Colon (tissue), 2 donors: ENCODE results near the gene BCO1.
"Not testable (repeated sequence)": the region's sequence is repeated elsewhere in the genome, so short reads cannot be mapped to it uniquely, and the experiment has no call there.

Experiments
- FAIRE-seq: peaks from 2 replicates; lab custom pipeline; 2012; peaks lifted over from hg19 to GRCh38; lab: Jason Lieb, UNC
- donor health status: control.
- donor health status: control.

BCO1 gene, protein sequence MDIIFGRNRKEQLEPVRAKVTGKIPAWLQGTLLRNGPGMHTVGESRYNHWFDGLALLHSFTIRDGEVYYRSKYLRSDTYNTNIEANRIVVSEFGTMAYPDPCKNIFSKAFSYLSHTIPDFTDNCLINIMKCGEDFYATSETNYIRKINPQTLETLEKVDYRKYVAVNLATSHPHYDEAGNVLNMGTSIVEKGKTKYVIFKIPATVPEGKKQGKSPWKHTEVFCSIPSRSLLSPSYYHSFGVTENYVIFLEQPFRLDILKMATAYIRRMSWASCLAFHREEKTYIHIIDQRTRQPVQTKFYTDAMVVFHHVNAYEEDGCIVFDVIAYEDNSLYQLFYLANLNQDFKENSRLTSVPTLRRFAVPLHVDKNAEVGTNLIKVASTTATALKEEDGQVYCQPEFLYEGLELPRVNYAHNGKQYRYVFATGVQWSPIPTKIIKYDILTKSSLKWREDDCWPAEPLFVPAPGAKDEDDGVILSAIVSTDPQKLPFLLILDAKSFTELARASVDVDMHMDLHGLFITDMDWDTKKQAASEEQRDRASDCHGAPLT

DNA sequence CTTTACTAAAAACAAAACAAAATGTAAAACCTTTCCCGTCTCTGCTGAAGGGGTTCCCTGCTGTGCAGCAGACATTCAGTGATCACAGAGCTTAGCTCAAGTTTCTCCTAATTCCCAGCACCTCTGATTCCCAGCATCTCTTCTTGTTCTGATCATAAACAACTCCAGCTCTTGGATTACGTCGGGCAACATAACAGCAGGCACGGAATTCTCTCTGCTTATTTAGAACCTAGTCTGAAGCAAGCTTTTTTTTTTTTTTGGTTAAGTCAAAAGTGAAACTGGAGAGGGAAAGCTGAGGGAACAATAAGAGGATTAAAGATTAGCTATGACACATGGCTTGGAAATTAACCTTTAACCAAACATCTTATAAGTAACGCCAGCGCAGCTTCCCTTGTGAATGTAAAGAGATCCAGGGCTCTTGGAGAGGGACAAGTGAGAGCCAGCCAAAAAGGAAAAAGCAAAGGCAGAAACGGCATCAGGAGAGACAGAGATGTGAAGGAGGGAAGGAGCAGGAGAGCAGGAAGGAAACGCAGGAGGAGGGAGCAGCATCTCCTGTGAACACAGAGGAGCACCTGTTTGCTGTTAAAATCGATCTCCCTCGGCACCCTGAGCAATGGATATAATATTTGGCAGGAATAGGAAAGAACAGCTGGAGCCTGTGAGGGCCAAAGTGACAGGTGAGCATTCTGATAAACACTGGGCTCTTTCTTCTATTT is at the start of gene BCO1:
BCO1 (plus strand) TSS at position 394 of the 716 bp plus-strand sequence; CDS start at position 614, 220 bp downstream.
- no peak for FAIRE-seq

DNA sequence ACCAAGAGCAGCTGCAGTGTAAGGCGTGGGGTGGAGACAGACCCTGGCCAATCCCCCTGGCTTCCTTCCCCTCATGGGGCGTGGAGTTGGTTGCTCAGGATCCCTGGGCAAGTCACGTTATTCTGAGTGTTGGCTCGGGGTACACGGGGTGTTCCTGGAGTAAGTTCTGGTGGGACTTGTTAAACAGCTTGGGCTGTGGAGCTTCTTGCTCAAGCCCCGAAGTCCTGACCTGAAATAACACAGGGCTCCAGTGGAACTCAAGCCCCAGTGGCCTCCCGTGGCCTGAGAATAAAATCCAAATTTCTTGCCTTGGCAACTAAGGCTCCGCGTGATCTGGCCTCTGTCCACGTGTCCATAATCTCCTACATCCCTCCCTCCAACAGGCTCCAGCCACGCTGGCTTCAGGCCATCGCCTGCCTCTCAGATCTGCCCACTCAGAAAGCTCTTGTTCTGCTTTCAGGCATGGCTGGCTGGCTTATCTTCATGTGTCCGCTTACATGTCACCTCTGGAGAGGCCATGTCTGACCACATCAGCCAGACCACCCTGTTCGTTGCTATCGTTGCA is 49.3 kb upstream of the BCO1 start:
- FAIRE-seq = no peak

DNA sequence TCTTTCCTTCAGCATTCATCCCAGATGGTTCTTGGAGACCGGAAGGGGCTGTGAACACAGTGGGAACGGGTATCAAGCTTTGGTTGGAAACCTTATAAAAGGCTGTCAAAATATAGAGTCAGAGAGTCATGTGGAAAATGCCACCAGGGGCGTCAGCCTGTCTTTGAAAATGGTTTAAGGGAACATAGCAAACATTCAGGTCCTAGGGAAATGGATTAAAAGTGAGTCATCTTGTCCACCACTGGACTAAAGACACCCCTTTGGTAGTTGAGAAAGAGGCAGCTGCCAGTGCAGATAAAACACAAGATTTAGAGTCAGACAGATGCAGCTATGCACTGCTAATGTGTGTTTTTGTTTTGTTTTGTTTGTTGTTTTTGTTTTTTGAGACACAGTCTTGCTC is 47.8 kb upstream of the BCO1 start:
- FAIRE-seq = no peak

DNA sequence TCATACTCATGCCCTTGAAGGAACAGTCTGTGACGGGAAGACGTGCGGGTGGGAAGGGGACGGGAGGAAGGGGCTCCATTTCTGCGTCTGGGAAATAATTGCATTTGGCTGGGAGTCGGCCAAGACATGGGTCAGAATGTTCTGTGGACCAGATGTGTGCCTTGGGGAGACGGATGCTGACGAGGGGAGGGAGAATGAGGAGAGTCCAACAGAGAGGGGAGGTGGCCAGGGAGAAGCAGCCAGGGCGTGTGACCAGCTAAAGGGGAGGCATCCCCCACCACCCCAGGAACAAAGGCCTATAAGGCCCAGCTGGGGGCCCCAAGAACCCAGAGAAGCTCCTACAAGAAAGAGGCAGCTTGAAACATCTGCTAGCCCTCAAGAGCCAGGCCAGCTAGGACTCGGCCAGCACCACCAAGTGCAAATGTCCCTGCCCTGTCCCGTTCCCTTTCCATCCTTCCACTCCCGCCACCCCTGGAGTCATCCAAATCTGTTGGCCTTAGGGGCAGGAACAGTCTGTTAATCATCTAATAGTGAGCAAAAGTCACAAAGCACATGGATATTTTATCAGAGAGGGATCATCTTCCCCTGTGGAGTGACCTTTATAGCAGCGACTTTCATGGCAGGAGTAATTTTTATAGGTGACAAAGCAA is 42.5 kb upstream of the BCO1 start:
- no peak for FAIRE-seq

DNA sequence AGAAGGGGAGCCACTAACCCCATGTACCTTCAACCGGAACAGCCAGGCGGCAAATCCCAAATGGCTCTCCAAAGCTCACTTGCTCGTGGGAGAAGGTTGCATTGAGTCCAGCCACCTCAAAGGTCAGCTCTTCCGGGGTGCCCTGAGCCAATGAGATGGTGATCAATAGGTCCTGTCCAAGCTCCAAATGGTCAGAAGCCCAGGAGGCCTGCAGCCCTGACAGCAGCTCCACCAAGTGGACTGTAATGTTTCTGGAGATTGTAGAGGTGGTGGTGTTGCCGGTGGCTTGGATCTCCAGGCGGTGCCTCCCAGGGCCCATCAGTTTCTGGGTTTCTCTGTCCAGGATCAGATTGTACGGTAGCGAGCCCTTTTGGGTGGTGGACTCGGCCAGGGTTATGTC is 39.9 kb upstream of the BCO1 start:
- no peak for FAIRE-seq

DNA sequence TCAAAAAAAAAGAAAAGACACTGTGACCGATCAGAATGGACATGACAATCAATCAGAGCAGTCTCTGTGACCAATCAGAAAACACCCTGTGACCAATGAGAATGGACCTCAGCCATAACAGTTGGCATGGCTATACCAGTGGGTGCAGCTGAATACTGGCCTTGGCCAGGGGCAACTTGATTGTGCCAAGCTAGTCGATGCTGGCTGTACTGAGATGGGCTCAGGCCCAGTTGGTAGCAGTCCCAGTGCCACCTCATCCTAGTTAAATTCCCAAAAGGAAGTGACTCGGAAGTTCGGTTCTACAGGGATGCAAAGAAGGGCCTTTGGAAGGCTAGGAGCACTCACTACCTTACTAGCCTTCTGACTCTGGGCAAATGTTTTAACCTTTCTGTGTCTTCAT is 37.2 kb upstream of the BCO1 start:
- FAIRE-seq = no peak

DNA sequence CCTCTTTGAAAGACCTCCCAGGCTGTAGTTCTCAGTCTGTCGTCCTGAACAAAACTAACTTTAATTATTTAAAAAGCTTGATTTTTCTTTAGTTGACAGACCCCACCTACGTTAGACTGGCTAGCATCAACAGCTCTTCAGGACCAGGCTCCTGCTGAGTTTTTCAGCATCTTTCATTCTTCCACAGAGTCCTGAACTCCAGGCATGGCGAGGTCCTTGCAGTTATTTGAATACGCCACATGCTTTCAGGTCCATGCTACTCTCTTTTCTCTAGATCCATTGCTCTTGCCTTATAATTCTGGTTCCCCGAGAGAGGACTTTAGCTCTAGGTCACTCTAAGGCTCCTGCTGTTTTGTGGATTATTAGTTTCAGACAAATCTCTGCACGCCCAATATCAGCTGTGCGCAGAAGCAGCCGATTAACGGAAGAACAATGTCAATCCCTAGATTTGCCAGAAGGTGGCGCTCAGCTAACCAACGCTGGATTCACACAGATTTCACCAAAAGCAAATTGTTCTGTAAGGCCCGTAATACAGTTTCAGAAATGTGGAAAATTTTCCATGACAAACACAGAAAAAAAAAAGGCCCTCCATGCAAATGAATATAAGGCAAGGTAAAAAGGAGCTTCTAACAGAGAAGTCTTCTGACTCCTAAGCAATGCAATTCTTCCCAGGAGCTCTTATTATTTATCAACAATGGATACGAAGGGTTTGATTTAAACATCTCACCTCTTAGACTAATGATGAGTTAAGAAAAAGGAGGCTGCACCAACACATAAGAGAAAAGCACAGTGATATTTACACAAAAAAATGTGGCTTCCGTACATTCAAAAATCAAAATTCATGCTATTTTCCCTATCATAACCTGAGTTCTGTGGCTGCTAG is 33.5 kb upstream of the BCO1 start:
- FAIRE-seq = no peak

DNA sequence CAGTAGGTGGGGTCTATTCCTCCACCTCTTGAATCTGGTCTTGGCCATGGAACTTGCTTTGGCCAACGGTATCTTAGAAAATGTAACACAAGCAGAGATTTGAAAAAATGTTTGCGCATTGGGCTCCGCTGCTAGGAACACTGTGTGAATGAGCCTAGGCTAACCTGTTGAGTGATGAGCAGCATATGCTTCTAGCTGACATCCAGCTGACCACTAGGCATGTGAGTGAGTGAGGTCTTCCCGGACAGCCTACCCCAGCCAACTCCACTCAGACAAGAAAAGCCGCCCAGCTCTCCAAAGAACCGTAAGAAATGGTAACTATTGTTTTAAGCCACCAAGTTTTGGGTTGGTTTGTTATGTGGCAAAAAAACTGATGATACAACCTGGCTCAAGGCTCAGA is 31.4 kb upstream of the BCO1 start:
- FAIRE-seq = no peak

DNA sequence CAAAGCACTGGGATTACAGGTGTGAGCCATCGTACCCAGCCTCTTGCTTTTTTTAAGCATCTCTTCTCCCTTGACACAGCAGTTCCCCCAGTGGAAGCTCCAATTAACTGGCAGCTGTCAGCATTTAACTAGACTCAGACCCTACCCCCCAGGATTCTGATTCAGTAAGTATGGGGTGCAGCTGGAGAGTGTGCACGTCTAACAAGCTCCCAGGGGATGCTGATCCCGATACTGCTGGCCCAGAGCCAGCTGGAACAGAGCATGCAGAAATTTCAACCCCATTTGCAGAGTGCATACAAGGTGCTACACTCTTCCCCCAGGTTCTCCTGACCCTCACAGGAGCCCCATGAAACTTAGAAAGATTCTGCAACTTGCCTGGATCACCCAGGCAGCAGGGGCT is 27.7 kb upstream of the BCO1 start:
- FAIRE-seq = no peak

DNA sequence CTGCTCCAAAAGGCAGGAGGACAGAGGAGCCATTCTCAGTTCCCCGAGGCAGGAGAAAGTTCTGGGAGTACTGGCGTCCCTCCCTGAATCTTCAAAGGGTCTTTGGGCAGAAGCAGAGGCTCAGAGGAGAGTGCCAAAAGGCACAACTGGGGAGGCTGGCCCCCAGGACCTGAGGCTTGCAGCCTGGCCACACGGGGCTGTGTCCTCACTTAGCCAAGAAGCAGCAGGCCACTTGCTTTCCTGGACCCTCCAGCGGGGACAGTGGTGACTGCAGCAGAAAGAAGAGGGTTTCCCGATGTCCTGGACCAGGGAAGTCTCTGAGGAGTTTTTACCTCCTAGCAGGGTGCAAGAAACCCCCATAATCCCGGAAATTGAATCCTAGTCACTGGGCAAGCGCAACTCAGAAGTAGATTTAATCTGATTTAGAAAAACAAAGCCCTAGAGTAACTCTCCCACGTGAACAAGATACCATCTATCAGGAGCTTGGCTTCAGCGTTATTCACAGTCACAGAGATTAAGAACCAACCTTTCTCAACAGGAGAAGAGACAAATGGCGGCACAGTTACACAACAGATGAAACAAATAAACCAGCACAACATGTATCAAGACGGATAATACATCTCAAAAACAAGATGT is 25.5 kb upstream of the BCO1 start:
- FAIRE-seq = no peak

DNA sequence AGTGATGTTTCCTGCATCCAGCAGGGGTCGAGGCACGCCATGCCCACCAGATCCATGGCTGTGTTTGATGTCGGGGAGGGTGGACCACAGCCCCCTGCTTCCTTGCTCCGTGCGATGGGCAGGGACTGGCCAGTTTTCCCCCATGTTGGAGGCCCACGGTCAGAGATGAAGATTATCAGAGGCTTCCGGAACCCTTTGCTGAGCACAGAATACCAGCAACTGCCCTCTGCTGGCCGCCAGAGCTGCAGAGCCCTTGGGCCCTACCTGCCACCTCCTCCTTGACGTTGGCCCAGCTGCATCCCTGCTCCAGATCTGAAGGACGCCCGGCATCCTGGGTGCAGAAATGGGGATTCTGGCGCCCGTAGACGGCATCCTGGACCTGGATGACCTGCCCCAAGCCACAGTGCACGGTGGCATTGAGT is 23.7 kb upstream of the BCO1 start:
- no peak for FAIRE-seq

DNA sequence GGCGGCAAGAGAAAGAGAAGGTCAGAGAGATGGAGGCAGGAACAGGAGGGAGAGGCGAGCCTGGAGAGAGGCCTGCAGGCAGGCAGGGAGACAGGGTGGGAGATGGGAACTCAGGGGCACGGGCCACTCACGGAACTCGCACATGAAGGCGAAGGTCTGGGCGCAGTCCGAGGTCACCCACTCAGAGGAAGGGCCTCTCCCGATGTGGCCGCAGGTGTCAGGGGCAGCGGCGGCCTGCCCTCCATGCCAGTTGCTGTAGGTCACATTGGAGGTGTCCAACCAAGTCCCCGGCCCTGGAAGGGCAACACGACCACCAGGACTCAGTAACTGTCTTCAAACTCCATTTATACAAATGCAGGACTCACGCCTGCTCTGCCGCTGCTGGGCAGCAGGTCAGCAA is 22.4 kb upstream of the BCO1 start:
- no peak for FAIRE-seq

DNA sequence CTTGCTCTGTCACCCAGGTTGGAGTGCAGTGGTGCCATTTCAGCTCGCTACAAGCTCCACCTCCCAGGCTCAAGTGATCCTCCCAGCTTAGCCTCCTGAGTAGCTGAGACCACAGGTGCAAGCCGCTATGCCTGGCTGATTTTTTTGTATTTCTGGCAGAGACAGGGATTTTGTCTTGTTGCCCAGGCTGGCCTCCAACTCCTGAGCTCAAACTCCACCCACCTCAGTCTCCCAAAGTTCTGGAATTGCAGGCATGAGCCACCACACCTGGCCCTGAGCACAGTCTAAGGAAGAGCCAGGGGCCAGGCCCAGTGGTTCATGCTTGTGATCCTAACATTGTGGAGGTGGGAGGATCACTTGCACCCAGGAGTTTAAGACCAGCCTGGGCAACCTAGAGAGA is 21.8 kb upstream of the BCO1 start:
- FAIRE-seq = no peak

DNA sequence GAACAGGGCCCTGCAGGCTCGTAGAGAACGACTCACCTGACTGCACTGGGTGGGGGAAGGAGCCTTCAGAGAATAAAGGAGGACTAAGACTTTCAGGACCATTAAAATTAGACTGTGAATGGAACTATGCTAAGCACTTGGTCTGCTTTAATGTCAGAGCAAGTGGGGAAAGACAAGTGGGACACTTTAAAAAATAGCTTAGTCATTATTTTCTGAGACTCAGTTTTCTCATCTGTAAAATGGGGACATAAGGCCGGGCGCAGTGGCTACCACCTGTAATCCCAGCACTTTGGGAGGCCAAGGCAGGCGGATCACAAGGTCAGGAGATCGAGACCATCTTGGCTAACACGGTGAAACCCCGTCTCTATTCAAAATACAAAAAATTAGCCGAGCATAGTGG is 19.3 kb upstream of the BCO1 start:
- FAIRE-seq = no peak

DNA sequence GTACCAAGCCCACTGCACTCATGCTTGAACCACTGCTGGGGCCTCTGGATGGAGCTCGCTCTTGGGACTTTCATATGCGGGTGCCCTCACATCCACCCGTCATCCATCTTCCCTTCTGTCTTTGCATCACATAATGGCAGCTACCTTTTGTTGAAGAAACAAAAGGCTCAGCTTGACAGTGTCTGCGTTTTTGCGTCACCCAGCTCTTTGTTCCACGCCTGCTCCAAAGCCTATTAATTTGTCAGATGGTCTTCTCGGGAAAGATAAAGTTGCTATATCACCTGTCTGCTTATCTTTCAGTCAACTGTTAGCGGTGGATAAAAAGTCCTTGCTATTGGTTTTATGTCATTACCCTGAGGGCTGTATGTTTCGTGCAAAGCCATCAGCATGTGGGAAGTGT is 18.1 kb upstream of the BCO1 start:
- FAIRE-seq = no peak

DNA sequence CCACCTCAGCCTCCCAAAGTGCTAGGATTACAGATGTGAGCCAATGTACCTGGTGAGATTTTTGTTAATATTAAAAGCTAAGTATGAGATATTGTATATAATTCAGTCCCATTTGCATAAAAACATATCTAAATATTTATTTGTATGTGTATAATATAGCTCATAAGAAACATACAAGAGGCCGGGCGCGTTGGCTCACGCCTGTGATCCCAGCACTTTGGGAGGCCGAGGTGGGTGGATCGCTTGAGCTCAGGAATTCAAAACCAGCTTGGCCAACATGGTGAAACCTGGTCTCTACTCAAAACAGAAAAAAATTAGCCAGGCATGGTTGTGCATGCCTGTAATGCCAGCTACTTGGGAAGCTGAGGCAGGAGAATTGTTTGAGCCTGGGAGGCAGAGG is 16.8 kb upstream of the BCO1 start:
- FAIRE-seq = no peak

DNA sequence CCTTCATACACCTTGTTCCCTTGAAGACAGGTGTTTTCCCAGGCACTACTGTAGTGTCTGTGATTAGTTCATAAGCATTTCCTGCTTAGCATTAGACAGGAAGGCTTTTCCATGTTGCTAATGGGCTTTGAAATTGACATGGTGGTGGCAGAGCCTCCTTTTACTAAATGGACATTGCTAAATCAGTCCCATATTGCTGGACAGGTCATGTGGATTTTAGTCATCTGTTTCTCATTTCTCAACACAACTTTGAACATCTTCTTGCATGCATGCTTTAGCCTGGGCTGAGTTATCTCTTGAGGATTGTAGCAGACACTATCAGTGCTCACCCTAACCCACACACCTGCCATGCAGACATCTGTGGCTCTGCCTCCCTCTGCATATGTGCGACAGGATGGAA is 13.7 kb upstream of the BCO1 start:
- FAIRE-seq = no peak

DNA sequence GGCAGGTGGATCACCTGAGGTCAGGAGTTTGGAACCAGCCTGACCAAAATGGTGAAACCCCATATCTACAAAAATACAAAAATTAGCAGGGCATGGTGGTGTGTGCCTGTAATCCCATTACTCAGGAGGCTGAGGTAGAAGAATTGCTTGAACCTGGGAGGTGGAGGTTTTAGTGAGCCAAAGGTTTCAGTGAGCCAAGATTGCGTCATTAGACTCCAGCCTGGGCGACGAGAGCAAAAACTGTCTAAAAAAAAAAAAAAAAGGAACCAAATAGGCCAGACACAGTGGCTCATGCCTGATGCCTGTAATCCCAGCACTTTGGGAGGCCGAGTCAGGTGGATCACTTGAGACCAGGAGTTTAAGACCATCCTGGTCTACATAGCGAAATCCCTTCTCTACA is 12.8 kb upstream of the BCO1 start:
- FAIRE-seq = not testable (repeated sequence)

DNA sequence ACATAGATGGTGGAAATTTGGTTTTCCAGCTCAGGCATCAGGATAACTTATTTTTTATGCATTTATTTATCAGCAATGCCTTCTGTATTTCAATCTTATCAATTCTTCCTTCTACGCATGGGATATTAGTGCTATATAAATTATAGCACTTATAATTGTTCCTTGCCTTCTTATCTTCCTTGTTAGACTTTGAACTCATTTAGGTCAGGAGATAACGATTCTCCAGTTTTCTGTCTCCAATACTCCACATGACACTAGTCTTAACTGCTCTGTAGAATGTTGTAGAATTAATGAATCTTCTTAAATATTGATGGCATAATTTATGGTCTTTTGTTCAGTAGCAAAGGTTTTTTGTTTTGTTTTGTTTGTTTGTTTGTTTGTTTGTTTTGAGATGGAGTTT is 10.7 kb upstream of the BCO1 start:
- no peak for FAIRE-seq

DNA sequence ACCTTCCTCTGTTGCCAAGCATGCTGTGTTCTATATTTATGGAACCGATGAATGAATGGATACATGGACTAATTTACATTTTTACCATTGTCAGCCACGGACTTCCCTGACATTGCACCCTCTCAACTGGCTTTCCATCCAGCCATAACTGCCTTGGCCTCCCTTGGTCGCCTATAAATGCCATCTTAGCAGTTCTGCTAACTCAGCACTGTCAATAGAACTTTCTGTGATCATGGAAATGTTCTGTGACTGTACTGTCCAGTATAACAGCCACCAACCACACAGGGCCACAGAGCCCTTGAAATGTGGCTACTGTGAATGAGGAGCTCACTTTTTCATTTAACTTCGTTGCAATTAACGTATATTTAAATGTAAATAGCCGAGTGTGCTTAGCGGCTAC is 8.7 kb upstream of the BCO1 start:
- FAIRE-seq = no peak

DNA sequence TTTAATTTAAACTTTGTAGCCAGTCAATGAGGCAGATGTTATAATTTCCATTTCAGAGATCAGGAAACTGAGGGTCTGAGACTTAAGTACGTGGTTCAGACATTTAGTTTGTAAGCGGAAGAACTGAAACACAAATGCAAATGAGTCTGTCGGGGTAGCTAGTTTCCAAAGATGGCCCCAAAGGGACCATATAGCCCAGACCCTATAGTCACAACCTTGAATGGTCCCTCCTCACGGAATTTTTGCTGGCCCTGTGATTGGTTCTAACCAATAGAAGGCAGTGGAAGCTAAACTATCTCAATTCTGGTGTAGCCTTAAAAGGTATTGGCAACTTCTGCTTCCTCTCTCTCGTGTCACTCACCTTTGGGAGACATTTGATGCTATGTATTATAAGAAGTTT is 7.5 kb upstream of the BCO1 start:
- no peak for FAIRE-seq
